Activated T-helper 1 cell treated with Interleukin-2 at 50 U/mL for 16 hours (primary cell): ENCODE measurements around the gene HID1.
"Not testable (repeated sequence)": the region's sequence is repeated elsewhere in the genome, so short reads cannot be mapped to it uniquely, and the experiment has no call there.

Experiments used
- DNase-seq: peaks from one replicate; pipeline ENCODE4 v3.0.0-alpha.2; 2020; ENCODE audit warnings: low read depth

The HID1 gene

DNA sequence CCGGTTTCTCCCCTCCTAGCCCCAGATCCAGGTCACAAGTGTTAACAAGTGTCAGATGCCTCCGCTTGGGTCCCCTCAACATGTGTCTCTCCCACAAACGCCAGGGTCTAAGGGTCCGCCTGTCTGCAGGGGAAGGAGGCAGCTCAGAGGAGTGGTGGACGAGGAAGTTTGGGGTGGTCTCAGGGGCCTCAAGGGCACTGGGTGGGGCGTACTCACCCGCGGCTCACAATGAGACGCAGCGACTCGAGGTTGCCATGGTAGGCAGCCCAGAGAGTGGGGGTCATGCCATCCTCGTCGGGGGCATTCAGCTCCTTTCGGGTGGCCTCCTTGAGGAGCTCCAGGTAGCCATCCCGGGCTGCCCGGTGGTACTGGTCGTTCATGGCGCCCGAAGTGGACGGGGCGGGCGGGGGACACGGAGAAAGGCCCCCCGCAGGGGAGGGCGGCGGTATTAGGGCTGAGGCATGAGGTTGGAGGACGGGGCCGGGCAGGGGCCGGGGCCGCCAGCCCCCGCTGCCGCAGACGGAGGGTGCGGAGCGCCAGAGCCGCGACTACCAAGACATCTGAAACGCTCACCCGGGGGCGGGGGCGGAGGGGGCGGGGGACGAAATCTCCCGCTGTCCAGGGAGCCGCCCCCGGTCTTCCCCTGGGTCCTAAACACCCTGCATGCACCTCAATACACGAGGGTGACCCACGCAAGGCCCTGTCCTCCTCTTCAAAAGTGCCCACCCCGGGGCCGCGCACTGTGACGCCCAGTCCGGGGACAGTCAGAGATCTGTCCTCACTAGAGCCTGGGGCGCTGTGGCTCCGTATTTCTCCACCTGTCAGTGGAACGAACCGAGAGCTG is 49.6 kb downstream of the HID1 start, which contains the start of gene USH1G:
USH1G (minus strand) TSS at position 562 of the 844 bp plus-strand sequence; CDS start at position 380, 182 bp downstream.
- no peak for DNase-seq

DNA sequence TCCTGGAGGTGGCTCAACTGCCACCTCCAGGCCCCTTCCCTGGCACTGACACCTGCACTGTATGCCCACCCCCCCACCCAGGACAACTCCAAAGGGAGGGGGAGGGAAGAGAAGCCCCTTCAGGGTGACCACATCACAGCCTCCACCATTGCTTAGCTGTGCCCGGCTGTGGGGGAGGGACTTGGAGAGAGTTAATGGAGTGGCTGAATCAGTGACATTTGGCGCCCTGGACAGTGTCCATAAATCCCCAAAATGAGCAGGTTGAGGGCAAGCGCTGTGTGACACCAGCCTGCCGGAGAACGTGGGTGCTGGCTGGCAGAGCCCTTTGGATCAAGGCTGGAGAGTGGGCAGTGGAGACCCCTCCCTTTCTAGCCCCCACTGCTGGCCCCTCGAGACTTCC is 50.4 kb downstream of the HID1 start:
- DNase-seq = no peak

DNA sequence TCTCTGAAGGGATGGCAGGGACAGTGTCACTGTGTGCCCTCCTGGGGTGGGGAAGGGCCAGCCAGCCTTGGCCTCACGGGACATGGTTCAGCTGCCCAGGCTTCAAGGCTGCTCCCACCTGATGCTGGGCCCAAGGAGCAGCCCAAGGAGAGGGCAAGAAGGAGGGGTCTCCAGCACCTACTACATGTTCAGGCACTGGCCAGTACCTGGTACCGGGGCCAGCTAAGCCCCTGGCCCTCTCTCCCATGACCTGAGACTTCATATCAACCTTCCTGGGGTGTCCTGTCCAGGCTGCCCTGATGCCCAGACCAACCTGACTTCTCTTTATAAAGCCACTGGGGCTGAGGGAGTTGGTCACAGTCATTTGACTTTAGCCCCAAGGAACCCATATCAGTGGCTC is 50.8 kb downstream of the HID1 start:
- no peak for DNase-seq

DNA sequence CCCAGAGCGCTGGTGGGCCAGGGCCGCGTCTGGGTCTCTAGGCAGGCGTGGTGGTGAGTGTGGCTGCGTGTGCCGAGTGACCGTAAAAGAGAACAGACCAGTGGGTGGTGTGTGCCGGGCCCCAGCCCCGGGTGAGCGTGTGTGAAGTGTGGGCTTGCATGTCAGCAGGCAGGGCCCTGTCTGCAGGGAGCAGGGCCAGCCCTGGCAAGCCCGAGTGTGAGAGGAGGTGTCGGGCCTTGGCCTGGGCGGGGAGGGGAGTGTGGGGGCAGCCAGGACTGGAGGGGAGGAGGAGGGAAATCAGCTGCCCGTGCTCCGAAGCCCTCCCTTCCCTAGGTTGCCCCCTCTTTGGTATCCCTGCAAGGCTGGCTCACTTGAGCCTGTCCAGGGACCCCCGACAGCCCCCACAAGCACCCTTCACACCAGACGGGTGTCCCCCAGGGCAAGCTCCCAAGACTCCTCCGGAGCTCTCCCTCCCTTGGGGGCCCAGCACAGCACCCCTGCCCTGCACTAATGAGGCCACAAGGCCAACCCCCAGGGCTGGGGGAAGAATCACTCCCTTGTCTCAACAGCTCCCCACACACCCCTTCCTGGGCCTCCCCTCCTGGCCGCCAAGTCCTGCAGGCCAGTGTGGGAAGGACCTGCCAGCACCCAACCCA is 51.4 kb downstream of the HID1 start:
- DNase-seq = no peak

DNA sequence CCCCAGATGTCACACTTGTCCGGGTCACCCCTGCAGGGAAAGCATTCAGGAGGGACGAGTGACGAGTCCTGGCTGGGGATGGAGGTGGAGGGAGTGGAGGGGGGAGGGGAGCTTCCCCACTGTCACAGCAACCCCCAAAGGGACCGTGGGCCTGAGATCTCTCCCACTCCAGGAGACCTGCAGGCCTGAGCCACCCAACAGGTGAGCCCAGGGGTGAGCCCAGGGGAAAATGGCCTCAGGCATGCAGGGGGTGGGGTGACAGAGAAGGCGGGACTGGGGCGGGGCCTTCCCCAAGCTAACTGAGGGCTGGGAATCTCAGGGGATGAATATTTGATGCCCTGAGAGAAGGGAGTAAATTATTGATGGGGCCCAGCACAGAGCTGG is 51.9 kb downstream of the HID1 start:
- DNase-seq = no peak

DNA sequence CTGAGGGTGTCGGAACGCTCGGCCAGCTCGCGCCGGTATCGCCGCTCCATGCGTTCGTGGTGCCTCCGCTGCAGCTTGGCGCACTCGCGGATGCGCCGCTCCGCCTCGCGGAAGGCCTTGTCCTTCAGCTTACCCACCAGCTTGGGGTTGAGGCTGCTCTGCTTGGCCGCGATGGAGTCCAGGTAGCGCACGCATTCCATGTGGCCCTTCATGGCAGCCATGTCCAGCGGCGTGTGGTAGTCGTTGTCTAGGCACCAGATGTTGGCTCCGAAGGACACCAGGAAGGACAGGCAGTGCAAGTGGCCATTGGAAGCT is 52.3 kb downstream of the HID1 start:
- no peak for DNase-seq

DNA sequence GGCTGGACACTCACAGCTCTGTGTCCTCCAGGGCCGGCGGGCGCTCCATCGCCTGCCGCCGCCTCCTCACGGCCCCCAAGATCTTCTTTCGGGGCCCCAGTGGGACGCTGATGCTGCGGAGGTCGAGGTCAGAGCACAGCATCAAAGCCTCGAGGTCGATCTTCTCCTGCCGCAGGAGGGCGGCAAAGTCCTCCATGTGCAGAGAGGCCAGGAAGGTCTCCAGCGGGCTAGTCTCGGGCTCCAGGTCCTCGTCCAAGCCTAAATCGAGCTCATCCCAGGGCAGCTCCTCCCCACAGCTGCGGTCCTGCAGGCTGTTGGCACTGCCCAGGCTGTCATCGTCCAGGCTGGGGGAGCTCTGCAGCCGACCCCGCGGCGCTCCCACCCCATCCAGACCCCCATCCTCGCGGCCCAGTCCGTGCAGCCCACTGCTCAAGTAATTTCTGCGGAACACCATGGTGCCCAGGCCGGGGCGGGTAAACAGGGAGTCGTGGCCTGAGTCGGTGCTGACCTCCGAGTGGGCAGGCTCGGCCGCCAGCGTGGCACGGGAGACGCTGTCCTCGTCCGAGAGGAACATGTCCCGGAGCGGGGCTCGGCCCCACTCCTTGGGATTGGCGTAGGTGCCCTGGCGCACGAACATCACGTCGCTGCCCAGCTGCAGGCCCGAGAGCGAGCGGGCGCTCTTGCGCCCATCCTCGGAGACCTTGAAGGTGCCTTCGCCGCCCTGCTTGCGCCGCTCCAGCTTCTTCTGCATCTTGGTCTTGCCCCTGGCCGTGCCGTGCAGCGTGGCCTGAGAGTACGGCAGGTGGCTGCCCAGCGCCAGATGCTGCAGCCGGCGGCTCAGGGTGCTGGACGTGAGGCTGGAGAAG is 52.9 kb downstream of the HID1 start:
- DNase-seq = no peak

DNA sequence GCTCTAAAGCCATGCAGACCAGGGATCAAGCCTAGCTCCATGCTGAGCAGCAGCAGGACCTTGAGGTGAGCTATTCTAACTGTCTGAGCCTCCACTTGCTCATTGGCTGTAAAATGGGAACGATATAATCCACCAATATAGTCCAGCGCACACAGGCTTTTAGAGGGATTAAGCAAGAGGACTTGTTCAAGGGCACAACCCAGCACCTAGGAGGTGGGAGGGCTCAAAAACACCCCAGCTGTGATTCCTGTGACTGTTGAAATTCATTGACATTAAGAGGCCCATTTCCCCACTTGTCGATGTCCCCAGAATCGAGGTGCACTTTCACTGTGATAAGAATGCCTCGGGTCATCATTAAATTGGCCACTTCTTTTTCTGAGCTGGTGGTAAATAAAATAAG is 53.7 kb downstream of the HID1 start:
- DNase-seq = no peak

DNA sequence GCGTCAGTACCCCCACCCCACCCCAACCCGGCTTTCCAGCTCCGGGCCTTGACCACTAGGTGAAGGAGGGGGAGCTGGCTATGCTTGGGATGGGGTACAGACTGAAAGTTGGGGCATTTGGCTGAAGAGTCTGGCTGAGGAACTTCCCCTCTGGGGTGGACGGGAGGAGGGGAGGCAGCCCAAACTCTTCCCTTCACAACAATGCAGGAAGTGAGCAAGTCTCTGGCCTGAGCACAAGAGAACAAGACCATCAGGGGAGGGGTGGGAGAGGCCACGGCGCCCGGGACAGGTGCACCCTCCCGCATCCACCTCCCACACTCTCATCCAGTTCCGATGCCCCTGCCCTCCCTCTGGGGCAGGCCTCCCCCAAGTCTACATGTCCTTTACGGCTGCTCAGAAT is 55.1 kb downstream of the HID1 start:
- no peak for DNase-seq

DNA sequence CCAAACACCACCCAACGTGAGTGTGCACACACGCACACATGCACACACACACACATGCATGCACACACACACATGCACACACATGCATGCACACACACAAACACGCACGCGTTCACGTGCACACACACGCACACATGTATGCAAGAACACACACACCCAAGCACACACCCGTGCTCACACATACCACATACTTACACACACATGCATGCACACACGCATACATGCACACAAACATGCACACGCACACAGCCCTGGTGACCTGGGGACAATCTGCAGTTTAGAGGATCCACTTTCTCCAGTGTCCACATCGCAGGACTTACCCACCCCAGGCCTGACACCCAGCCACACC is 55.7 kb downstream of the HID1 start:
- no peak for DNase-seq

DNA sequence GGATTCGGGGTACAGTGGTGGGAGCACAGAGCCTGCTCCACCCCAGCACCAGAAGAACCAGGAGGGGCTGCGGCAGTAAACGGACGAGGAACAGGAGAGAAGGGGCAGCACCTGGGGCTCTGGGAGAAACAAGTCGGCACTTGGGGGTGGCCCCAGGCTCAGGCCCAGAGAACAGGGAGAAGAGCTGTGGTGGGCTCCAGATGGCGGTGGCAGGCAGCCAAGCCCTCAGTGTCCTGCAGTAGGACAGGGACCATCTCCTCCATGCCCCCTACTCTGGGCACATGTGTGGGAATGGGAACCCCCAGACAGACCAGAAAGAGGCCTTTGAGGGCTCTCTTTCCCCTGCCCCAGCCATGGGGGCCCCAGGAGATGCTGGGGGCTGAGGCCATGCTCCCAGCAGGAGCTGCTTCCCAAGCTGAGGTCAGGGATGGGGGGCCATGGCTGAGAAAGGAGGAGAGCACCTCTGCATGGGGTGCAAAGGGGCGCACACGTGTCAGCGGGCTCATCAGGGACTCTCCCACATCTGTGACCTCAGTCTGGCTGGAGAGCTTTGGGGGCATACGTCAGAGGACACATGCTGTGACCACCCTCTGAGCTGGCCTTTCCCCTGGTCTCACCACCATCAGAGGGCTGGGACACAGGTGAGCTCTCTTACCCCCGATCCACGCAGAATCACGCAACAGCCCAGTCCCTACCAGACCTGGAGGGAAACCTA is 56.3 kb downstream of the HID1 start:
- DNase-seq = no peak

DNA sequence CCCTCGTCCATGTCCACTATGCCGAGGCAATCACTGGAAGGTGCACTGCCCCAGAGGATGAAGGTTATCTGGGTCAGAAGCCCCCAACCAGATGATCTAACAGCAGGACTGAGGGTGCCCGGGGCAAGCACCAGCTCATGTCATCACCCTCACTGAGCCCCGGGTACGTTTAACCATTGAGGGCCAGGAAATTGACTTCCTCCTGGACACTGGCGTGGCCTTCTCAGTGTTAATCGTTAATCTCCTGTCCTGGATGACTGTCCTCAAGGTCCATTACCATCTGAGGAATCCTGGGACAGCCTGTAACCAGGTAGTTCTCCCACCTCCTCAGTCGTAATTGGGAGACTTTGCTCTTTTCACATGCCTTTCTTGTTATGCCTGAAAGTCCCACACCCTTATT is 61.1 kb downstream of the HID1 start:
- not testable (repeated sequence) for DNase-seq

DNA sequence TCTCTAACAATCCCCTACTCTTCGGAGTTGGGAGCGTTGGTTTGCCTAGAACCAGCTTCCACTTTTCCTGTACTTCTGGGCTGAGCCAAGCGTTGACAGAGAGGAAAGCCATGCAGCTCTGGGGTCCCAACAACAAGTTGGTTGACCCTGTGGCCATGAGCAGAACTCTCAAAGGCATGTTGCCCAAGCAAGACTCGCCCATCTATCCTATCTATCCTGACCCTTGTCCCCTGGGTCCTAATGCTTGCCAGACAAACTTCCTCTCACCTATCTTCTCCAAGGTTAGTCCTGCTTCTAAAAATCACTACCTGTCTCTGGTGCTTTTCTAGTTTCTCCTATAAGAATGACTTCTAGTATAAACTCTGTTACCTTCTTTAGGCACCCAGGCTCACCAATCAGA is 63.5 kb downstream of the HID1 start:
- not testable (repeated sequence) for DNase-seq

DNA sequence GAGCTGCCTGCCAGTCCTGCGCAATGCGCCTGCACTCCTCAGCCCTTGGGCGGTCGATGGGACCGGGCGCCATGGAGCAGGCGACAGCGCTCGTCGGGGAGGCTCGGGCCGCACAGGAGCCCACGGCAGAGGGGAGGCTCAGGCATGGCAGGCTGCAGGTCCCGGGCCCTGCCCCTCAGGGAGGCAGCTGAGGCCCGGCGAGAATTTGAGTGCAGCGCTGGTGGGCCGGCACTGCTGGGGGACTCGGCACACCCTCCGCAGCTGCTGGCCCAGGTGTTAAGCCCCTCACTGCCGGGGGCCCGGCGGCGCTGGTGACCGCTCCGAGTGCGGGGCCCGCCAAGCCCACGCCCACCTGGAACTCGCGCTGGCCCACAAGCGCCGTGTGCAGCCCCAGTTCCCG is 65.5 kb downstream of the HID1 start:
- DNase-seq = no peak

DNA sequence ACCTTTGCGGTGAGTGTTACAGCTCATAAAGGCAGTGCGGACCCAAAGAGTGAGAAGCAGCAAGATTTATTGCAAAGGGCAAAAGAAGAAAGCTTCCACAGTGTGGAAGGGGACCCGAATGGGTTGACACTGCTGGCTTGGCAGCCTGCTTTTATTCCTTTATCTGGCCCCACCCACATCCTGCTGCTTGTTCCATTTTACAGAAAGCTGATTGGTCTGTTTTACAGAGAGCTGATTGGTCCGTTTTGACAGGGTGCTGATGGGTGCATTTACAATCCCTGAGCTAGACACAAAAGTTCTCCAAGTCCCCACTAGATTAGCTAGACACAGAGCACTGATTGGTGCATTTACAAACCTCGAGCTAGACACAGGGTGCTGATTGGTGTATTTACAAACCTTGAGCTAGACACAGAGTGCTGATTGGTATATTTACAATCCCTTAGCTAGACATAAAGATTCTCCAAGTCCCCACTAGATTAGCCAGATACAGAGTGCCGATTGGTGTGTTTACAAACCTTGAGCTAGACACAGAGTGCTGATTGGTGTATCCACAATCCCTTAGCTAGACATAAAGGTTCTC is 66.3 kb downstream of the HID1 start:
- DNase-seq = not testable (repeated sequence)

DNA sequence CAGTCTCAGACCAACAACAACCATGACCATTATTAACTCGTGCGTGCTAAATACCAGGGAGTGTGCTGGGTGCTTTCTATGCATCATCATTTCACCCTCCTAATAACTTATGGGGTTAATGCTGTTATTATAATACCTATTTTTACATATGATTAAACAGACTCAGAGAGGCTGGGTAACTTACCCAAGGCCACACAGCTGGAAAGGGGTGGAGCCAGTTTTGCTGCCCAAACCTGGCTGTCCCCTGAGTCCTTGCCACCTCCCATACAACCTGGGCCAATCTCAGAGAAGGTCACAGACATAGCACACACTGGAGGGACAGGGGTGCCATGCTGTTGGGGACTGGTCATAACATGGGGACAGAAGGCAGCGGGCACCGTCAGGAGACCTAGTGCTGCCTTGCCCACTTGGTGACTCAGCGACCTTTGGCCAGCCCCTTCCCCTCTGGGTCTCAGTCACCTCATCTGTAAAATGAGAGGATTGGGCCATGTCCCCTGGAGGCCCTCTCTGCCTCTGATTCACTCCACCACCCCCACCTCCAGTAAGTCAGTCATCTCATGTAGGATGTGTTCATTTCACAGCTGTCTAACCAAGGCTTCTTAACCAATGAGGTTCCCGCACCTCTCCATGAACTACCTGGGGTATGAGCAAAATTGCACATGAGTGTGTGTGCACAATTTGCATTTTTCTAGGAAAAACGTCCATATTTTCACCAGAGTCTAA is 67.7 kb downstream of the HID1 start:
- DNase-seq = no peak

DNA sequence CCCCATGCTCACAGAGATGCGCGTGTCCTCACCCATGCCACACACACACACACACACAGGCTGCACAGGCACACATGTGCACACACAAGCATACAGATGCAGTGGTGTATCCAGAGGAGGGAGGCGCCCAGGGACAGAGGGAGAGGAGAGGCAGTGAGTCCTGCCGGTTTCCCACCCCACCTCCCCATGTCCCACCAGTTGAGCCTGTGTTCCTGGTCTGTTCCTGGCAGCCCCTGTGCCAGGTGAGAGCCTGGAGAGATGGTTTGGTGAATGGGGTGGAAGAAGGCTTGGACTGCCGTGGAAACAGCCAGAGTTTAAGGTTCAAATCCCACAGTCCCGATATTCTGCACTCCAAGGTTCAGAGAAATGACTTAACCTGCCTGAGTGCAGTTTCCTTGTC is 68.9 kb downstream of the HID1 start:
- no peak for DNase-seq

DNA sequence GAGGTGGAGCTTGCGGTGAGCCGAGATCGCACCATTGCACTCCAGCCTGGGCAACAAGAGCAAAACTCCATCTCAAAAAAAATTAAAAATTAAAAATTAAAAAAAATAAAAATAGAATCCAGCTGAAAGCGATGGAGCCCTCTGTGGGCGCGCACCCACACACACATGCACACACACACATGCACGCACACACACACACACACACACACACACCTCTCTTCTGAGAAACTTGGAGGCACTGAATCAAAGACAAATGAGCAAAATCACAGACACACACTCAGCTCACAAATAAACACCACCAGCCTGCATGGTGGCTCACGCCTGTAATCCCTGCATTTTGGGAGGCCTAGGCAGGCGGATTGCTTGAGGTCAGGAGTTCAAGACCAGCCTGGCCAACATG is 69.5 kb downstream of the HID1 start:
- no peak for DNase-seq

DNA sequence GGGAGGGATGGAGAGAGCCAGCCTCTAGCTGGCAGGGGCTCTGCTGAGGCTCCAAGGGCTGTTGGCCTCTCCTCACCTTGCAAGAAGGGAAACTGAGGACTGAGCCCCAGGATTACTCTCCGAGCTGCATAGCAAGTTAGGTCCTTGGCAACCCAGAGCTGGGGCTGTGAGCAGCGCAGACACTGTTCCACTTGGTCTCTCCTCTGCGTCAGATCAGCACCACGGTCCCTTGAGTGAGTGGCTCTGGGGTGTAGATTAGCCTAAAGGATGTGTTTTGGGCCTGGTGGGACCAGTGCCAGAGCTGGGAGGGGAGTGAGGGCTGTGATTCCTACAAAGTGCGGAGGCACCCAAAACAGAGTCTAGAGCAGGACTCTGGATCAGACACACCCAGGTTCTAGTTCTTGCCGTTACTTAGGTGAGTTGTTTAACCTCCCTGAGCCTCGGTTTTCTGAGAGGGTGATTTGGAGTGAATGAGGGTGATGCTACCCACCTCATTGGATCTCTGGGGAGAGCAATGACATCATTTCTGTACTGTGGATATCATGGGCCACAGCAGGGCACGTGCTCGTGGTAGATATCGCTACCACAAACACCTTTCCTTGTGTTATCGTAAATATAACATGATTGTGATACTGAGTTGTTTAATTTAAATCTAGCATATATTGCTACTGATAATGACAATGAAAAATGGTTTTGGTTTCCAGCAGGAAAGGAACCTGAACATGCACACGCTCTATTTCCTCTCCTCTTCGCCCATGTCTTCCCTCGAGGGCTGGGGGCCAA is 71.0 kb downstream of the HID1 start:
- no peak for DNase-seq
